GM18861 (cell line): Measurements from ENCODE around the gene LRIG1.
"Not testable (repeated sequence)": the region's sequence is repeated elsewhere in the genome, so short reads cannot be mapped to it uniquely, and the experiment has no call there.

Source experiments
- ATAC-seq: cut with Tn5 transposase; IDR thresholded peaks from one replicate; pipeline ENCODE4 v1.9.1; 2021; ENCODE audit not compliant: unreplicated experiment

LRIG1 gene

GRCh38 chr3:66425032-66425431, 75.8 kb downstream of the LRIG1 start:
- no peak for ATAC-seq

GRCh38 chr3:66423791-66424190, 77.0 kb downstream of the LRIG1 start:
- no peak for ATAC-seq

DNA sequence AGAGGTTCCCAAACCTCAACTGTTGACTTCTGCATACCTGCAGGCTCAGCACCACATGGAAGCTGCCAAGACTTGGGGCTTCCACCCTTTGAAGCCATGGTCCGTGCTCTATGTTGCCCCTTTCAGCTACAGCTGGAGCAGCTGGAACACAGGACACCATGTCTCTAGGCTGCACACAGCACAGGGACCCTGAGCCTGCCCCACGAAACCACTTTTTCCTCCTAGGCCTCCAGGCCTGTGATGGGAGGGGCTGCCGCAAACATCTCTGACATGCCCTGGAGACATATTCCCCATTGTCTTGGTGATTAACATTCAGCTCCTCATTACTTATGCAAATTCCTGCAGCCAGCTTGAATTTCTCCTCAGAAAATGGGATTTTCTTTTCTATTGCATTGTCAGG, 78.9 kb downstream of the LRIG1 start:
- not testable (repeated sequence) for ATAC-seq

- ATAC-seq, result not testable (repeated sequence)
These were observed 79.7 kb downstream of the LRIG1 start for GRCh38 chr3:66421144-66421543.

GRCh38 chr3:66419036-66419435, 81.8 kb downstream of the LRIG1 start:
- ATAC-seq, result no peak

DNA sequence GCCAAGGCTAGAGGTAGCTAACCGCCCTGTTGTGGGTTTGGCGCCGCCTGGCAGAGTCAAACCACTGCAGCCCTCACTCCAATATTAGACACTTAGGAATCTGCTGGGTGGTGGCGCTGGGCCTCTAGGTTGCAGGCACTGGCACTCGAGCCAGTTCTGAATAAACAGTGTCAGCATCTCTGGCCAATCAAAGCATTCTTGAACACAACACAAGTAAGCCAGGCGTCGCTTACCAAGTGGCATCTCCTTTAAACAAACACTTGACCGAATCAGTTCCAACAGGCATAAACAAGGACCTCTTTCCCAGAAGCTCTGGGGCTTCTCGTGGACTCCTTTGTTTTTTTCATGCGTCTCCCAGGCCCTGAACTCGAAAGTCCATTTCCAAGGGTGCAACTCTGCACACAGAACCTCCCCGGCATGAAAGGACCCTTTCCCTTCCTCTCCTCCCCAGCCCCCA, 82.3 kb downstream of the LRIG1 start:
- no peak for ATAC-seq

DNA sequence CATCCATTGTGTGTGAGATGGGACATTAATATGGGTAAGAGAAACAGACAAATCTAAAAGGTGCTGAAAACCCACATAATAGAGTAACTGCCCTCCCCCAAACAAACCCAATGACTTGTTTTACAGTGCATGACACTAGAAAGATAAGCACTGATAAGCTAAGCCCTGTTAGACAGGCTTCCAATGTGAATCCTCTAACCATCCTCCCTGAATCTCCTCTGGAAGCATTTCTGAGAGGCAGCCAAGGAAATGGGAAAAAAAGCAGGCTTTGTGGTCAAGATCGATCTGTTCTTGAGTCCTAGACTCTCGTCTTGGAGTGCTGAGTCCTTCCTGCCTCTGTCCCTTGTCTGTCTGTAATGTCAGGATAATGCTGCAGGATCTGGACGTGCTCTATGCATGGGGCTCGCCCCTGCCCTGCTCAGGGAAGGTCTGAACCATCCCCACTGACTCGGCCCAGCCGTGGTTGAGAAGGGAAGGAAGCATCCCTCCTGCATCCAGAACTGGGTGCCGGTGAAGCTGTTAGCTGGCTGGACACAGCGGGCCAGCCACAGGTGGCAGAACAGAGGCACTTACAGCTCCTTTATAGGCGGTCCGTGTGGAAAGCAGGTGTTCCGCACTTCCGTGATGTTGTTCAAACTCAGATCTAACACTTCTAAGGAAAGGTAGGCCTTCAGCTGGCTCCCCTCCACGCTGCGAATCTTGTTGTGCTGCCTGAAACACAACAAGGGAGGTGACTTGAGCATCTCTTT, 84.1 kb downstream of the LRIG1 start:
- ATAC-seq, result no peak

DNA sequence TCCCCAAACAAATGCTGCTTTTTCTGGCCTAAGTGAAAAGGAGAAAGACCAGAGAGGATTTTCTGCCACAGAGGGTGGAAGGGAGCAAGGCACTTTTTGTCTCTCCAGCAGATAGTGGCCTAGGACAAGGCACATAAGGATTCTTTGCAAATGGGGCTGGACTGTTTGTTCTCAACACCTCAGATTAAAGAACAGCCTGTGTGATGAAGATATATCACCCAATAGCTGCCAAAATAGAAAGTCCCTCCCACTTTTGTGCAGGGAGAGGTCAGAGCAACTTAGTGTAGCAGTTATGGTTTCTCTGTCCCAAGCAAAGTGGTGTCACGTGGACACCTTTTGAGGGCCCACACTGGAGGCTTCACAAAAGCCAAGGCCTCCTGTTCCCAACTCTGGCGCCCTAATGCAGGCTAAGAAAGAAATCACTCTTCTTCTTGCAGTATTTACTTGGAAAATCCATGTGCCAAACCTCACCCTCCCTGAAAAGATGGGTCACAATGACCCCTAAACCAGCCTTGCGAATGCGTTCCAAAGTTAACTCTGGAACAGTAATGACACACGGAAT, 84.9 kb downstream of the LRIG1 start:
- no peak for ATAC-seq

GRCh38 chr3:66414846-66415245, 86.0 kb downstream of the LRIG1 start:
- no peak for ATAC-seq

DNA sequence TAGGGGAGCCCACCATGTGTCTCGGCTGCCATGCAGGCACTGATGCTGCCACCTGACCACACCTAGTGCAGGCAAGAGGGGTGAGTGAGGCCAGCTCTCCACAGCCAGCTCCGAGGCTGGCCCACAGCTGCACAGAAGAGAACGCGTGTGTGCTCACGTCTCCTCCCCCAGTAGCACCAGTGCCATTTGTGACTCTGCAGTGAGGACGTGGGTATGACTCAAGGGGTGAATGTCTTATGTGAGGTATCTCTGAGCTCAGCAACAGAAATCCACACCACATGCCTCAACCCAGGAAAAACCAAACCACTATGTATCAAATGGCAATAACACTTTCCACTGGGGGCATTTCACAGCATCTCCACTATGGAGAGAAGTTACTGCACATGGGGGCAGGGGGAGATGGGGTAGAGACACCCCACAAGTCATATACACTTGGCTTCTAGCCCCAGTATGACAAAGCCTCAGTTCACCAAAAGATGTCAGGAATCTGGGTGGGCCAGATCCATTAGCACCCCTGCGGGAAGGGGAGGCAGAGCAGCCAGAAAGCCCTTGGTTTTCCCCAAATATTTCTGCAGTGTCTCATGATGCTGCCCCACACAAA, 87.6 kb downstream of the LRIG1 start:
- ATAC-seq, result no peak

- ATAC-seq, result no peak
These were observed 88.6 kb downstream of the LRIG1 start for GRCh38 chr3:66411961-66412887.

DNA sequence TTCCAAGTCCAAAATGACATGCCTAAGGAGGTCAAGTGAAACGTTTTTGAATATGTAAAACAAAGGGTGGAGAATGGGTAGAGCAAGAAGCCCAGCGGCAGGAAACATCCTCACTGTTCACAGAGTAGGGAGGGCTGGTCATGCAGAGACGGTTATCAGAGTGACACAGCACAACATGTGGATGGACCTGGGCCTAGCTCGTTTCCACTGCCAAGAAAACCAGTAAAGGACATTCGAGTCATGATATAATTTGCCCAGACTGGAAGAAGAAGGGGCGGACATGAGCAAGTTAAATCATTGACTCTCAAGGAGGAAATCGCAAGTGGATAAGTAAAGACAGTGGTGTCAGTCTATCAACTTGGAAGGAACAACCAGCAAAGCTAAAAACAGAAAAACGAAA, 89.3 kb downstream of the LRIG1 start:
- ATAC-seq, result no peak

GRCh38 chr3:66410976-66411375, 89.8 kb downstream of the LRIG1 start:
- no peak for ATAC-seq

DNA sequence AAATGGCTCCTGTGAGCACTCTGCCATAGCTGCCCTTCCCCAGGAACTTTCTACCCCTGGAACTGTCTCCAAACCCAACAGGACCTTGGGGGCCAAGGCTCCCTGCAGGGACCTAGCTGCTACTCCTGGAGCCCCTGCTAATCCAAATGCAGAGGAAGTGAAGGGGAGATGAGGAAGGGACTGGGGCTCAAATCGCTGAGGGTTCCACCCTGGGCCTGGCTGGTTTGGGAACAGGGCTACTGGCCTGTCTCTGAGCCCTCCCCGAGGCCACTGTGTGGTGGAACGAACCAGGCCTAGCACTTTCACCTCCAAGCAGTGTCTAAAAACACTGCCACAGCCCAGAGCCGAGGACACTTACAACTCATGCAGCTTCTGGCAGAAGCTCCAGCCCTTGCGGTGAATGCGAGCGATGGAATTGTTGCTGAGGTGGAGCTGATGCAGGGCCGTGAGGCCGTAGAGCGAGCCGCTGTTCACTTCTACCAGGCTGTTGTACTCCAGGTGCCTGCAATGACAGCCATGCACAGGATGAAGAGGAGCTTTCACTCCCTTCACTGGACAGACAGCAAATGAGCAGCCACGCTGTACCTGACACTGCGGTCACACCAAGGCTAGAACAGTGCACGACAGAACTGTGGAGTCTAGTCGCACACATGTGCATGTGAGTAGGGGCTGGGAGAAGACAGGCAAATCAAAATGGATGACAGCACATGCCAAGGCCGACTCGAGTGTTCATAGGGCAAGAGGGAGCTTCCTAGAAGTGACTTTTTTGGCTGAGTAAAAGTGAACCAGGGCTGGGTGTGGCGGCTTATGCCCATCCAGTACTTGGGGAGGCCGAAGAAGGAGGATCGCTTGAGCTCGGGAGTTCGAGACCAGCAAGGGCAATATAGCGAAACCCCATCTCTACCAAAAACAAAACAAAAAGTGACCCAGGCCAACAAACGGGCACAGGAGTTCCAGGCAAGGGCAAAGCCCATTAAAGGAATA, 90.8 kb downstream of the LRIG1 start:
- ATAC-seq, result no peak

- peak; percentile 73 for ATAC-seq
These were observed 93.1 kb downstream of the LRIG1 start for GRCh38 chr3:66407611-66408218.

DNA sequence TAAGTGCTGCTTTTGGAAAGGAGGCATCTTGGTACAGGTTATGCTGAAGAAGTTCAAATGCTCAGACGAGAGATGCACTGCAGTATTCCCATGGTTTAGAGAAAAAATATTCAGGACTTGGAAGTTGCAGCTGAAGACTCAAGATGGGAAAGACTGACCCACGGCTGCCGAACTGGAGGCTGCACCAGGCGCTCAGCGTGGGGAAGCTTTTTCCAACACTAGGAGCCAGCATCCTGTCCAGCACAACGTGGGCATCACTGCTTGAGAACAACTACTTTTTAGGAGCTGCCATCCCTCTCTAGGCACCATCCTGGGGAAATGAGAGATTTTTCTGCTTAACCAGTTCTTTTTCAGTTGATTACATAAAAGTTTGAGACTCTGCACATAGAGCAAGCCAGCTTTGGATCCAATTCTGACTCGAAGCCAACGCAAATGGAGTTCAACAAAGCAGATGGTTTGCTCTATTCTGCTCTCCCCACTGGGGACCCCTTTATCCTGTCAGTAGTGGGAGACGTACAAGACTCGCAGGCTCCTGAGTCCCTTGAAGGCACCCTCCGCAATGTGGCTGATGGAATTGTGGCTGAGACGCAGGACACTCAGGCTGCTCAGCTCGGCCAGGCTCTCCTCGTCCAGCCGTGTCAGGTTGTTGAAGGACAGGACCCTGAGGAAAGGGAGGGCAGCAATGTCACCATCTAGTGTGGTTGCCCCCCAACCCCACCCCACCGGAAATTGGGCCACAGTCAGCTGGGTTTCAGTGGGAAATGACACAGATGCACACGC, 93.8 kb downstream of the LRIG1 start:
- ATAC-seq, result no peak

- ATAC-seq, result no peak
These were observed 94.7 kb downstream of the LRIG1 start for GRCh38 chr3:66406163-66406562.

DNA sequence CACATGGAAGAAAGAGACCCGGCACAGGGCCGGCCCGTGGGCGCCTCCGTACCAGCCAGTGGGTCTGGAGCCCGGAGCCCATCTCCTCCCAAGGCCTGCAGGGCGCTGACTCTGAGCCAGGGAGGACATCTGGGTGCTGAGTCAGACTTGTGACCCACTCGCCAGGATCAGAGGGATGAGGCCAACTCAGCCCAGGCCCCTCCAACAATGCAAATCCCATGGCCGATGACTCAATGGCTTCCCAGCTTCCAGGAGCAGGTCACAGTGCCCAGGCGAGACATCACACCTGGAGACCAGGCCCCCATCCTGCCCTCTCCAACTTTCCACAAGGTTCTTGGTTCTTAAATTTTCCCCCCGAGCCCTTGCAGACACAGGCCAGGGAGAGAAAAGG, 95.1 kb downstream of the LRIG1 start:
- no peak for ATAC-seq
